Activated CD8-positive, alpha-beta T cell treated with anti-CD3 and anti-CD28 coated beads, Interleukin-2, amount 10 ng/mL, durations not matched to agents 7 days and 5 days (primary cell): ENCODE measurements around the gene ARHGAP26. TPM values are rescaled to one million over a fixed set of nuclear protein-coding genes. Genes with fewer than 3 reads are reported as not detected.

Experiments
- ATAC-seq: fragments of 150-1000 bp; cut with Tn5 transposase; one replicate; pipeline ENCODE4 v1.10.0; 2021; ENCODE audit warnings: moderate library complexity
- CTCF ChIA-PET: fragments of 350-600 bp; sonication (Branson Sonifier 250); formaldehyde crosslinking; loops from one replicate; lab custom pipeline; 2021; ENCODE audit warnings: antibody characterized with exemption; lab: Charles Lee
- POLR2A ChIA-PET: fragments of 350-600 bp; sonication (Branson Sonifier 250); formaldehyde crosslinking; loops from one replicate; lab custom pipeline; 2021; ENCODE audit warnings: antibody characterized with exemption; lab: Charles Lee
- DNase-seq: peaks from one replicate; pipeline ENCODE4 v3.0.0-alpha.2; 2020
- H3K27ac Mint-ChIP-seq: one replicate; pipeline ENCODE4 v1.8.0; 2021; ENCODE audit warnings: mild to moderate bottlenecking, mixed read lengths
- H3K27me3 Mint-ChIP-seq: one replicate; pipeline ENCODE4 v1.8.0; 2021; ENCODE audit warnings: low read depth, mixed read lengths
- H3K36me3 Mint-ChIP-seq: one replicate; pipeline ENCODE4 v1.8.0; 2021; ENCODE audit warnings: low read depth, mixed read lengths
- H3K4me1 Mint-ChIP-seq: one replicate; pipeline ENCODE4 v1.8.0; 2021; ENCODE audit warnings: low read depth, mixed read lengths
- H3K4me3 Mint-ChIP-seq: one replicate; pipeline ENCODE4 v1.8.0; 2021; ENCODE audit warnings: mild to moderate bottlenecking, mixed read lengths
- H3K9me3 Mint-ChIP-seq: one replicate; pipeline ENCODE4 v1.8.0; 2022; ENCODE audit warnings: mixed read lengths; ENCODE audit not compliant: insufficient read depth
- total RNA-seq, 2 experiments: library from RNA; stranded (reverse); gene quantifications; one replicate each; pipeline ENCODE4 v1.2.3, GENCODE V29; 2021

ARHGAP26 gene
- total RNA-seq, 2 experiments from 2014 or later, result 25.4 to 30.3 TPM

DNA sequence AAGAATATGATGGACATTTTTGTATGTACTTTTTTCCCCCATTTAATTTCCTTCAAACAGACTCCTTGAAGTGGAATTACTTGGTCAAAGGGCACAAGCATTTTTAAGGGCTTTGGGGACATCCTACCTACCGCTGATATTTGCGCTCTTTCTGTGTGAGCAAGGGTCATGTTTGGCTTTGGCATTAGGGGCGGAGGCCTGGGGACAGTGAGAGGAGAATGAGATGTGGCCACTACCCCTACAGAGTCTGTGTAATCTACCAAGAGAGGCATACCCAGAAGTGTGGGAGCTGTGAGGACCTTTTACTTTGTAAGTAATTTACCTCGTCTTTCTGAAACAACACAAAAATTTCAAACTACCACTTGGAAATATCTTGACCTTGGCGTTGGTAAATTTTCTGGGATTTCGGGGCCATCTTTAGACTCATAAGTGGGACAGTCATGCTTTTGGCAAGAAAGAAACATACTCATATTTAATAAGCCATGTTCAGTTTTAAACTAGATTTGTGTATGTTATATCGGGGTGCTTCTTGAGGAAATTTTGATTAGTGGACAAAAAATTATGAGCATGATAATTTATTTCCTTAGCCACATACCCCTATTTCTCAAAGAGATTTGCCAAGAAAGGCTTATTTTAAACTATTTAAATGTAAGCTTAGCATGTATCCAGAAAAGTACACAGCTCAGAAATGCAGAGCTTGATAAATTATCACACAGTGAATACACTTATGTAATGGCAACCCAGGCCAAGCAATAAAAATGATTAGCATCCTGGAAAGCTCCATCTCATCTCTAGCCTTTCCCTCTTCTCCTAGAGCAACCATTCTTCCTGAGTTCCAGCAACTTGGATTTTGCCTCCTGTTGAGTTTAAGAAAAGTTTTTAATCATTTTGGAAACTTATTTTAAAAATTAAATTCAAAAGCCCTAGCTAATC is 63.6 kb downstream of the ARHGAP26 start:
- no peak for ATAC-seq
- POLR2A ChIA-PET, result interaction anchor here (0.6 kb wide), 1 partner anchor 87 kb away, joined by 3 read pairs; no protein-coding TSS in a partner anchor
- CTCF ChIA-PET, result interaction anchor here (0.7 to 2.4 kb wide), 5 partner anchors 10 to 121 kb away, joined by 3 to 7 read pairs (median 3); partner anchors contain the start of gene ARHGAP26
- H3K4me3 Mint-ChIP-seq, result no peak overlapping the region
- DNase-seq, result no peak
- H3K9me3 Mint-ChIP-seq, result no peaks in the 10 kb centered on the region
- peaks cover 7% of the 10 kb centered on the region for H3K36me3 Mint-ChIP-seq
- H3K27me3 Mint-ChIP-seq, result no peaks in the 10 kb centered on the region
- no peak overlapping the region for H3K27ac Mint-ChIP-seq
- H3K4me1 Mint-ChIP-seq, result peaks cover 19% of the 10 kb centered on the region

DNA sequence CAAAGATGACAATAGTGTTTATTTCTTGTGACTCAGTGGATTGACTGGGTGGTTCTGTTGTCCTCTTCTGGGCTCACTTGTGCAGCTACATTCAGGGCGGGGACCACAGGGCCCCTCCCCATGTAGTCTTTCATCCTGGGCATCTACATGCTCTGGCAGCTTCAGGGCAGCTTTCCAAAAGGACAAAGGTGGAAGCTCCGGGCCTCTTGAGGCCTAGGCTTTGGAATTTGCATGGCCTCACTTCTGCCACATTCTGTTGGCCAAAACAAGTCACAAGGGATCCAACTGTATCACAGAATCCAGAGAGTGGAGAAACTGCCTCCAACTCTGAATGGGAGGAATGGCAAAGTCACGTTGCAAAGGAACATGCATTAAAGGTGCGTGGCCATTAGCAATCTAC is 64.3 kb downstream of the ARHGAP26 start:
- ChIA-PET CTCF (interaction anchor here (0.7 to 2.4 kb wide), 5 partner anchors 12 to 121 kb away, joined by 3 to 7 read pairs (median 3); partner anchors contain the start of gene ARHGAP26), POLR2A (interaction anchor here (0.6 kb wide), 1 partner anchor 88 kb away, joined by 3 read pairs; no protein-coding TSS in a partner anchor)
- DNase-seq, result no peak
- Mint-ChIP-seq H3K4me3 (no peak overlapping the region), H3K27ac (no peak overlapping the region), H3K27me3 (no peaks in the 10 kb centered on the region), H3K36me3 (peaks cover 7% of the 10 kb centered on the region), H3K9me3 (no peaks in the 10 kb centered on the region), H3K4me1 (peaks cover 19% of the 10 kb centered on the region)
- ATAC-seq, result no peak

DNA sequence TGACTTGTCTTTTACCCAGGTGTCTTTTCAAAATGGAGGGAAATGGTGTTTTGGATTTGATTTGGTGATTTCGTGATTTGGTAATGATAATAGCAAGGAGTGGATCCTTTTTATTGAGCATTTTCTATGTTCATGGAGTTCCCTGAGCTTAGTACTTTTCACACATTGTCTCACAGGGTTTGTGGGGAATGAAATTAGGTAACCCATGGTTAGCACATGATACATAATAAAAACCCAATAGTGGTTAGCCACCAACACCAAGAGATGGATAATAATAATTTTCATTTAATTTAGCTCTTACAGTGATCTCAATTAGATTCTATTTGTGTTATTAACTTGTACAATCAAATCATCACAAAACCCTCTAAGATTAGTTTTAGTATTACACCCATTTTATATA is 65.4 kb downstream of the ARHGAP26 start:
- ATAC-seq (no peak), DNase-seq (no peak)
- H3K36me3 Mint-ChIP-seq, result peaks cover 7% of the 10 kb centered on the region
- ChIA-PET CTCF (interaction anchor here (1.0 to 2.4 kb wide), 5 partner anchors 9 to 87 kb away, joined by 3 to 7 read pairs (median 3); no protein-coding TSS in a partner anchor), POLR2A (no interaction called here)
- peaks cover 17% of the 10 kb centered on the region for H3K4me1 Mint-ChIP-seq
- no peaks in the 10 kb centered on the region for H3K9me3 Mint-ChIP-seq
- H3K4me3 Mint-ChIP-seq, result no peak overlapping the region
- H3K27me3 Mint-ChIP-seq, result no peaks in the 10 kb centered on the region
- H3K27ac Mint-ChIP-seq, result no peak overlapping the region

DNA sequence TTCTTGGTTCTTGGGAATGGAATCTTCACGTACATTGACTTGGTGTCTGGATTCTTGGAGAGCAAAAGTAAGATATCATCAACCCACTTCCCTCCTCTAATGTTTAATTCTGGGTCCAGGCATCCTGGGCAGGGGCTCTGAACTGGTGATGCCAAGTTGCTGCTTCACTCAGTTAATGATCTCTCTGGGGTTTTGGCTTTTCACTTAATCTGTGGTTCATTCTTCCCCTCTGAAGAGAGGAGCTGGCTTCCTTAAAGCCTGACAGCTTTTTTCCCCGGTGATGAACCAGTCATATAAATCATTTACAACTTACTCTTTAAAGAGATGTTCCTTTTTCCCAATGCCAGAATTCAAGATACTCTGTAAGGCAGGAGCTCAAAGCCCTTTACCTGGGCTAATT is 65.9 kb downstream of the ARHGAP26 start:
- no peak for DNase-seq
- H3K27ac Mint-ChIP-seq, result no peak overlapping the region
- POLR2A ChIA-PET, result no interaction called here
- ATAC-seq, result no peak
- peaks cover 17% of the 10 kb centered on the region for H3K4me1 Mint-ChIP-seq
- peaks cover 7% of the 10 kb centered on the region for H3K36me3 Mint-ChIP-seq
- H3K4me3 Mint-ChIP-seq, result no peak overlapping the region
- no peaks in the 10 kb centered on the region for H3K9me3 Mint-ChIP-seq
- CTCF ChIA-PET, result interaction anchor here (1.0 to 2.4 kb wide), 5 partner anchors 9 to 52 kb away, joined by 3 to 7 read pairs (median 3); no protein-coding TSS in a partner anchor
- H3K27me3 Mint-ChIP-seq, result no peaks in the 10 kb centered on the region

DNA sequence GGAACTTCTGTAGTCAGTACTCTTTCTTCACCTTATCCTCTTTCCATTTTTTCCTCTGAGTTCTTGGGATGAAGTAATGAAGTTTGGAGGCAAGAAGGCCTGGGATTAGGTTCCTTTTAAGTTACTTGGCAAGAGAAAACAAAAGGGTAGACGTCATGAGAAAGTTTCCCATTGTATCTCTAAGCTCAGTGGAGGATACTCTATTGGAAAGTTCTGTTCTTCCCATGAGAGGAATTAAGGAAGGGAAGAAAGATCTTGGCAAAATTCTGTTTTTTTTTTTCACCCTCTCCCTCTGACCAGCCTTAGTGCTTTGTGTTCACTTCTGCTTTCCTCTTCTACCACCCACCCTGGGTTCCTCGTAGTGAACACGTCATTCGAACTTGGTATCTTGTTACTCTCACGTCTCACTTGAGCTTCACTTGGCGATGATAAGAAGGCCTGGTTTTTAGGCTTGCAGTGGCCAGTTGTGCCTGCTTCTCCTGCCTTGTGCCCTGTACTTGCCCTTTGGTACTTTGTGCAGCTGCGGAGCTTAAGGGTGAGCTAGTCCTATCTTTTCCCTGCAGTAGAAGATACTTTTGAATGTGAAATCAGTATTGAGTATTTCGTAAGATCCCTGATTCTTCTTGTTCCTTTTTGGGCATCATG is 67.0 kb downstream of the ARHGAP26 start:
- ATAC-seq (no peak), DNase-seq (no peak)
- no peaks in the 10 kb centered on the region for H3K9me3 Mint-ChIP-seq
- peaks cover 17% of the 10 kb centered on the region for H3K4me1 Mint-ChIP-seq
- no peaks in the 10 kb centered on the region for H3K27me3 Mint-ChIP-seq
- ChIA-PET POLR2A (interaction anchor here (1.1 kb wide), 1 partner anchor 10 kb away, joined by 3 read pairs; no protein-coding TSS in a partner anchor), CTCF (interaction anchor here (1.2 to 1.9 kb wide), 6 partner anchors 8 to 89 kb away, joined by 3 to 8 read pairs (median 3); no protein-coding TSS in a partner anchor)
- H3K4me3 Mint-ChIP-seq, result no peak overlapping the region
- no peak overlapping the region for H3K27ac Mint-ChIP-seq
- peaks cover 7% of the 10 kb centered on the region for H3K36me3 Mint-ChIP-seq

DNA sequence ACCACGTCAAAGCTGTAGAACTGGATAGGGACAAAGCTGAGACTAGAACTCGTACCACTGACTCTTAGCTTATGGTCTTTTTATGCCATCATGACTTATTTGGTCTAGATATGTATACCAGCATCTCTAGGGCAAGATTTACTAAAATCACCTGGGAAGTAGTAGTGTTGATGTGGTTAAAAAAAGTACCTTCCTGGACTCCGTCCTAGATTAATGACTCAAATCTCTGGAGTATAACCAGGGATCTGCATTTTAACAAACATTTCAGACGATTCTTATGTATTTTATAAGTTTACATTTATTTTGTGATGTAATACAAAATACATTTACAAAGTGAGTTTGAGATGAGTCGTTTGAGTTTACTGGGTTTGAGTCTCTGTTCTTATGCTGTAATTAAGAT is 68.7 kb downstream of the ARHGAP26 start:
- ChIA-PET CTCF (interaction anchor here (1.2 to 2.2 kb wide), 4 partner anchors 55 to 90 kb away, joined by 3 to 6 read pairs (median 4); partner anchors contain the start of gene ARHGAP26), POLR2A (no interaction called here)
- peaks cover 20% of the 10 kb centered on the region for H3K4me1 Mint-ChIP-seq
- no peaks in the 10 kb centered on the region for H3K9me3 Mint-ChIP-seq
- no peak overlapping the region for H3K4me3 Mint-ChIP-seq
- no peak for ATAC-seq
- H3K36me3 Mint-ChIP-seq, result peaks cover 5% of the 10 kb centered on the region
- no peaks in the 10 kb centered on the region for H3K27me3 Mint-ChIP-seq
- DNase-seq, result no peak
- no peak overlapping the region for H3K27ac Mint-ChIP-seq

DNA sequence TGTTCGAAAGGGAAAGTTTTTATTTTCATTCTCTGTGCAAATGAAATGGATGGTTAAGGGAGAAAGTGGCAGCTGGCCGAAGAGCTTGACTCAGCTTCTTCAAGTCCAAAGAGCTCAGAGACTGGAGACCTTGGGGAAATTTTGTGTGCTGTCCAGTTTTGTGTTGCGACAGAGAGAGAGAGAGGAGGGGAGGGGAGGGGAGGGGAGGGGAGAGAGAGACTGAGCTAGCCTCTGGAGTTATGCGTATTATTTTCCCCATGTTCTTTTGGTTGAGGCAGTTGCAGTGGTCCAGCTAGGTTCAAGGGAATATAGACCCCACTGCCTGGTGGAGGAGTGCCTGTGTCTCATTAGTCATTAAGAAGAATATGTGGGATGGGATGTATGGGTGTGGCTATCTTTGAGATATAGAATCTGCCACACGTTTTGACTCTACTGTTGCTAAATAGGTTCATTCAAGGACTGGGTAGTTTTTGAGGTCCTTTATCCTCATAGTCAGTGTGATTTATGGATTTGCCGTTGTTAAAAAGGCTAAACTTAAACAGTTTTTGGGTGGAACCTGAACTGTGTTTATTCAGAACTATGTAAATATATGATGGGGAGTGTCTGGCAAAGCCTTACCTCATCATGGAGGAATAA is 69.7 kb downstream of the ARHGAP26 start:
- H3K27ac Mint-ChIP-seq, result peak overlapping the region; percentile 14

DNA sequence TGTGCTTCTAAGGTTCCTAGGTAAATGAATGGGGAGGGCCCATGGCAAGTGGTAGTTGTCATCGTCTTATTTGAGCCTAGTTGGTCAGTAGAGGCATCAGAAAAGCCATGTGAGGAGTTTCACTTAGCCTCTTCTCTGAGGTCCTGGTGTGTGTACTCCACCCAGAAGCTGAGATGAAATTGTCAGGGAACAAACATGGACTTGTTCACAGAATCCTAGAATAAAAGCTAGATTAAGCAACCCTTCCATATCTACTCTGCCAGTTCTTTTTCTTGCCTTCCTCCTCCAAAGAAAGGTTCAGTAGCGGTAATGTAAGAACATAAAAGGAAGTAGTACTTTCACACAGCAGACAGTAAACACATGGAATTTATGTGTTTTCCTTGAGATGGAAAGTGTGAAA is 70.4 kb downstream of the ARHGAP26 start:
- Mint-ChIP-seq H3K4me3 (no peak overlapping the region), H3K9me3 (no peaks in the 10 kb centered on the region), H3K27me3 (no peaks in the 10 kb centered on the region), H3K36me3 (no peaks in the 10 kb centered on the region), H3K4me1 (peaks cover 26% of the 10 kb centered on the region), H3K27ac (no peak overlapping the region)
- no peak for DNase-seq
- POLR2A ChIA-PET, result no interaction called here
- CTCF ChIA-PET, result interaction anchor here (0.9 kb wide), 1 partner anchor 26 kb away, joined by 4 read pairs; no protein-coding TSS in a partner anchor
- no peak for ATAC-seq

More for the DNA sequence above, 69.7 kb downstream of the ARHGAP26 start:
- no peaks in the 10 kb centered on the region for H3K27me3 Mint-ChIP-seq
- ChIA-PET CTCF (interaction anchor here (0.9 to 2.2 kb wide), 2 partner anchors 27 to 70 kb away, joined by 4 to 6 read pairs; partner anchors contain the start of gene ARHGAP26), POLR2A (no interaction called here)
- DNase-seq (no peak), ATAC-seq (no peak)
- no peaks in the 10 kb centered on the region for H3K9me3 Mint-ChIP-seq
- peaks cover 5% of the 10 kb centered on the region for H3K36me3 Mint-ChIP-seq
- no peak overlapping the region for H3K4me3 Mint-ChIP-seq
- H3K4me1 Mint-ChIP-seq, result peaks cover 25% of the 10 kb centered on the region

DNA sequence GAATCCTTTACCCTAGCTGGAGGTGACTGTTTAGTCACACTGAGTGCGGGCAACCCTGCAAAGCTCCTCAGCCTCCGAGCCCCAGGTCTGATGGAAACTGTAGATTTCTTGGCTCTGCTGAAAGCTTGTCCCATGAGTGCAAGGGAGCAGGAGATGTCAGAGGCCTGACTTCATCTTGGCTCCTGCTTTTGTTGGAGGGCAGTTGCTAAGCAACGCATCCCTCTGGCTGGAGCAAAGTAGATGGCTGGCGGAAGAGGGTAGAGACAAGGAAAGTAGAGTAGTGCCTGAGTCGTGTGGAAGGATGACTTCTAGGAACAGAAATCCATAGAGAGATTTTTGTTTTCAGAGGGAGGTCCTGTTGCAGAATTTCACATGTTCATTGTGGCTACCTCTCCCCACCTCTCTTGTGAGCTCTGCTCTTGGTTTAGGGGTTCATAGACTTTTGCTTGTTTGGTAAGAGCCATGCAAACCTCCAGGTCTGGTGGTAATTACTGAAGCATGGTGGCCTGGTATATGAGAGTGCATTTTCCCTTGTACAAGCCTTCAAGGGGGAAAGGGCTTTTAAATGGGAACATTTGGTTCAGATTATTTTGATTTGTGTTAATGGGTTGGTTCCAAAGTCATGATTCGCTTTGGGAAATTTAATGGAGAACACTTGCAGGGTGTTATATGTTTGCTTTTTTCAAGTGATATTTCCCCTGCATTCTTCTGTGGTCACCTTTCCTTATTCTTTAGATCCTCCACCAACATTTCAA is 71.5 kb downstream of the ARHGAP26 start:
- CTCF ChIA-PET, result interaction anchor here (1.5 kb wide), 1 partner anchor 92 kb away, joined by 3 read pairs; no protein-coding TSS in a partner anchor
- no peaks in the 10 kb centered on the region for H3K27me3 Mint-ChIP-seq
- ATAC-seq (no peak), DNase-seq (no peak)
- H3K9me3 Mint-ChIP-seq, result no peaks in the 10 kb centered on the region
- H3K36me3 Mint-ChIP-seq, result no peaks in the 10 kb centered on the region
- POLR2A ChIA-PET, result no interaction called here
- H3K27ac Mint-ChIP-seq, result no peak overlapping the region
- H3K4me3 Mint-ChIP-seq, result no peak overlapping the region
- H3K4me1 Mint-ChIP-seq, result peaks cover 28% of the 10 kb centered on the region

DNA sequence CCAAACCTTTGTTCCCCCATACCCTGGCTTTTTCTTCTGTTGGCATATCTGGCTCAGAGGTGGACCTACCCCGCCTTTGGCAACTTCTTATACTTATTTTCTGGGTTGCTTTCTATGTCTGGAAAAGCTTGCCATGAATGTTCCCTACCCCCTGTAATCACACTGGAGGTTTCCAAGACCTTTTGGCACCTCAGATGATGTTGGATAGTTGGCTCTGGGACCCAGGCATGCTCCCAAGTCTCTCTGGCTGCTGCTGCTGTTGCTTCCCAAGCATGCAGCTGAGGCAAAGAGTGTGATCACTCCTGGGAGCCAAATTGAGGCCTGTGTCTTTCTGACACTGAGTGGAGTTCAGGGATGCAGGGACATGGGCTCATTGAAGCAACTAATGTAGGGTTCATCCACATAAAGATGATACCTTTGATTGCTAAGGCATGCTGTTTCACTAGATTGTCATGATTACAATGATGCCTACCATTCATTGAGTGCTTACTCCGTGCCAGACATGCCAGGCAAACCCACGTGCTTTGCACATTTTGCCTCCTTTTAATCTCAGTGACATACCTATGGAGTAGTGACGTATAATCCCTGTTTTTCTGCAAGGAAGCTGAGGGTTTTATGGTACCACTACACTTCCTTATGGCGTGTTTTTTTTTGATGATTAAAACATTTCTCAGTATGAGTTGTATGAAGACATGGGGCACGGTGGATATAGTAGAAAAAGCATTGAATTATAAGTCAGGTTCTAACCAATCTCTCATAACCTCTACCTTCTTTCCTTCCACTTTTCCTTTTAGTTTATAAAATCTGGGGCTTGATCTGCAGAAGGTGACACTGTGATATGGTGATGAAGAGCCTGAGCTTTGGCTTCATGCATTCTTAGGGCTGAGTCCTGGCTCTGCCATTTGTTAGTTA is 73.1 kb downstream of the ARHGAP26 start:
- H3K9me3 Mint-ChIP-seq, result no peaks in the 10 kb centered on the region
- H3K36me3 Mint-ChIP-seq, result no peaks in the 10 kb centered on the region
- H3K4me1 Mint-ChIP-seq, result peaks cover 34% of the 10 kb centered on the region
- no peak overlapping the region for H3K27ac Mint-ChIP-seq
- no peaks in the 10 kb centered on the region for H3K27me3 Mint-ChIP-seq
- H3K4me3 Mint-ChIP-seq, result no peak overlapping the region
- DNase-seq (no peak), ATAC-seq (no peak)
- POLR2A ChIA-PET, result no interaction called here
- CTCF ChIA-PET, result interaction anchor here (0.9 to 2.0 kb wide), 4 partner anchors 23 to 93 kb away, joined by 3 to 13 read pairs (median 4); no protein-coding TSS in a partner anchor
